Hepatocyte (in vitro differentiated cells): ENCODE data around the gene NMRAL1. TPM values are rescaled to one million over a fixed set of nuclear protein-coding genes. Genes with fewer than 3 reads are reported as not detected.

Experiments used
- DNase-seq: peaks from one replicate; pipeline ENCODE4 v3.0.0-alpha.2; 2016; ENCODE audit warnings: low spot score
- H2AFZ ChIP-seq: fragments of 200-600 bp; sonication (generic); 2 replicates; pipeline ENCODE4 v1.6.0; 2016; ENCODE audit warnings: antibody characterized with exemption, mild to moderate bottlenecking
- H3K27ac ChIP-seq: fragments of 200-600 bp; sonication (generic); 2 replicates; pipeline ENCODE4 v1.5.1; 2016; ENCODE audit warnings: mild to moderate bottlenecking
- H3K27me3 ChIP-seq: fragments of 200-600 bp; sonication (generic); 2 replicates; pipeline ENCODE4 v1.6.1; 2016
- H3K36me3 ChIP-seq: fragments of 200-600 bp; sonication (generic); replicated peaks from 2 replicates; pipeline ENCODE4 v1.5.1; 2016; ENCODE audit warnings: low read depth; ENCODE audit not compliant: insufficient read depth
- H3K4me1 ChIP-seq: fragments of 200-600 bp; sonication (generic); 2 replicates; pipeline ENCODE4 v1.5.1; 2016; ENCODE audit warnings: mild to moderate bottlenecking, moderate library complexity; ENCODE audit not compliant: insufficient read depth
- H3K4me2 ChIP-seq: fragments of 200-600 bp; sonication (generic); 2 replicates; pipeline ENCODE4 v1.6.0; 2016
- H3K4me3 ChIP-seq: fragments of 200-600 bp; sonication (generic); 2 replicates; pipeline ENCODE4 v1.5.1; 2016; ENCODE audit warnings: mild to moderate bottlenecking
- H3K79me2 ChIP-seq: fragments of 200-600 bp; sonication (generic); 2 replicates; pipeline ENCODE4 v1.6.0; 2017; ENCODE audit warnings: mild to moderate bottlenecking
- H3K9me2 ChIP-seq: fragments of 200-600 bp; sonication (generic); replicated peaks from 2 replicates; pipeline ENCODE4 v1.6.0; 2017; ENCODE audit warnings: mild to moderate bottlenecking; ENCODE audit not compliant: insufficient read depth
- H3K9me3 ChIP-seq: fragments of 200-600 bp; sonication (generic); 2 replicates; pipeline ENCODE4 v1.5.1; 2016; ENCODE audit warnings: low read depth, mild to moderate bottlenecking
- H4K20me1 ChIP-seq: fragments of 200-600 bp; sonication (generic); 2 replicates; pipeline ENCODE4 v1.6.0; 2016; ENCODE audit warnings: mild to moderate bottlenecking; ENCODE audit not compliant: insufficient read depth, poor library complexity, severe bottlenecking
- CTCF ChIP-seq: fragments of 200-600 bp; sonication (generic); IDR thresholded peaks from 2 replicates; pipeline ENCODE4 v1.5.1; 2016; ENCODE audit warnings: antibody characterized with exemption, mild to moderate bottlenecking; ENCODE audit not compliant: poor library complexity
- EZH2 ChIP-seq: fragments of 200-600 bp; sonication (generic); IDR thresholded peaks from 2 replicates; pipeline ENCODE4 v1.6.1; 2016; ENCODE audit warnings: antibody characterized with exemption, mild to moderate bottlenecking, borderline replicate concordance
- EZH2phosphoT487 ChIP-seq: fragments of 200-600 bp; sonication (generic); IDR thresholded peaks from one replicate; pipeline ENCODE4 v1.6.1; 2018; ENCODE audit warnings: antibody characterized with exemption, mild to moderate bottlenecking, low read depth, moderate library complexity; ENCODE audit not compliant: unreplicated experiment, severe bottlenecking
- WGBS: methylation state at CpG from one replicate; pipeline ENCODE4 v1.1.6; 2016; ENCODE audit warnings: low lambda C conversion rate; ENCODE audit errors: missing lambda C conversion rate; 5-methylcytosine and 5-hydroxymethylcytosine counted together
- polyA plus RNA-seq: library from polyadenylated mRNA; unstranded; fragments of >200 nt; fragmentation: Nextera tagmentation; extraction: Ambion mirVana; gene quantifications from 2 replicates; pipeline ENCODE4 v1.2.1, GENCODE V29; 2016
- total RNA-seq: library from RNA; depleted of rRNA; stranded (reverse); fragments of >200 nt; gene quantifications from 2 replicates; pipeline ENCODE4 v1.2.3, GENCODE V29; 2014

The NMRAL1 gene
- total and polyA plus RNA-seq, 2 experiments from 2014 or later, result 47.5 to 47.6 TPM

DNA sequence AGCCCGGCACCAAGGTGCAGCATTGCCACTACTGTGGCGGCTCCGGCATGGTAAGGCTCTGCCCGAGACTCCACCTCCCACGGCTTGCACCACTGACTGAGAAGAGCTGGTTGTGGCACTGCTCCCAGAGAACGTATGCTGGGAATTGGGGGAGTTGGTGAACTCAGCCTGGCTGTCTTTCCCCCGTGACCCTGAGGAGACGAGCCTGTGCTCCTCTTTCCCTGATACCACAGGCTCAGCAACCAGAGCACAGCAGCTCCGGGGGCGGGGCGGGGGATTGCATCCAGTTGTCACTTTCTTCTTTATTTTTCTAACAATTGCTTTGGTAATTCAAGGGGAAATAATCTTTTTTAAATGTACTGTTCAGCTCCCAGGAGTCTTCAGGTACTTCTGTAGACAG lies 32.1 kb downstream of the NMRAL1 start:
- H3K4me1 ChIP-seq, result no peaks in the 10 kb centered on the region
- H3K36me3 ChIP-seq, result no peaks in the 10 kb centered on the region
- TF ChIP-seq EZH2phosphoT487 (no peak), CTCF (no peak), EZH2 (no peak)

GRCh38 chr16:4437366-4437765 lies 37.1 kb downstream of the NMRAL1 start:
- no peak for DNase-seq
- Histone ChIP-seq H3K27me3 (no peaks in the 10 kb centered on the region), H3K9me2 (no peaks in the 10 kb centered on the region), H3K4me2 (no peak overlapping the region), H3K79me2 (peaks cover 10% of the 10 kb centered on the region), H2AFZ (no peak overlapping the region), H3K4me3 (no peak overlapping the region), H3K9me3 (no peaks in the 10 kb centered on the region), H4K20me1 (no peaks in the 10 kb centered on the region), H3K27ac (no peak overlapping the region), H3K4me1 (no peaks in the 10 kb centered on the region), H3K36me3 (no peaks in the 10 kb centered on the region)
- TF ChIP-seq EZH2, result no peak
- TF ChIP-seq EZH2phosphoT487, result no peak
- no peak for TF ChIP-seq CTCF
- 97% methylated on average over 3 of the region's 3 CpGs for WGBS

More for the DNA sequence above, 32.1 kb downstream of the NMRAL1 start:
- H3K4me3 ChIP-seq, result no peak overlapping the region
- no peak overlapping the region for H2AFZ ChIP-seq
- H3K9me2 ChIP-seq, result no peaks in the 10 kb centered on the region
- H3K27me3 ChIP-seq, result no peaks in the 10 kb centered on the region
- H3K4me2 ChIP-seq, result no peak overlapping the region
- no peak overlapping the region for H3K27ac ChIP-seq
- no peaks in the 10 kb centered on the region for H3K79me2 ChIP-seq
- H4K20me1 ChIP-seq, result no peaks in the 10 kb centered on the region
- no peak for DNase-seq
- WGBS, result 96% methylated on average over 11 of the region's 11 CpGs
- H3K9me3 ChIP-seq, result no peaks in the 10 kb centered on the region

DNA sequence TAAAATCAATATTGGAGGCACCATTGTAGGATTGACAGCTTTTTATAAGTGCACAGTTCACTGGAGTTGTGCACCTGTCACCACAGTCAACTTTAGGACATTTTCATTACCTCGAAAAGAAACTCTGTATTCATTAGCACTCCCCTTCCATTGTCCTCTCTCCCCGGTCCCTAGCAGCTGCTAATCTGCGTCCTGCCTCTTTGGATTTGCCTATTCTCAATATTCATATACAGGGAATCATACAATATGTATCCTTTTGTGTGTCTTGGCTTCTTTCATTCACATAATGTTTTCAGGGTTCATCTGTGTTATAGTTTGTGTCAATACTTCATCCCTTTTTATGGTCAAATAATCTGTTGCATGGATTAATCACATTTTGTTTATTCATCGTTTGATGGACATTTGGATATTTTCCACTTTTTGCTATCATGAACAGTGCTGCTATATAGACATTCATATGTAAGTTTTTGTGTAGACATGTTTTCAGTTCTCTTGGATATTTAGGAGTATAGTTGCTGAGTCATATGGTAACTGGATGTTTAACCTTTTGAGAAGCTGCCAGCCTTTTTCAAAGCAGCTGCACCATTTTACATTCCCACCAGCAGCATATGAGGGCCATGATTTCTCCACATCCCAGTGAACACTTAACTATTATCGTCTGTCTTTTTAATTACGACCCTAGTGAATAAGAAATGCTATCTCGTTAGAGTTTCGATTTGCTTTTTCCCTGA lies 38.9 kb downstream of the NMRAL1 start:
- 89% methylated on average over 8 of the region's 8 CpGs for WGBS
- H3K27ac ChIP-seq, result no peak overlapping the region
- H3K9me3 ChIP-seq, result no peaks in the 10 kb centered on the region
- no peaks in the 10 kb centered on the region for H3K27me3 ChIP-seq
- no peaks in the 10 kb centered on the region for H3K9me2 ChIP-seq
- H3K4me3 ChIP-seq, result no peak overlapping the region
- no peaks in the 10 kb centered on the region for H3K4me1 ChIP-seq
- H3K4me2 ChIP-seq, result no peak overlapping the region
- H3K79me2 ChIP-seq, result peaks cover 20% of the 10 kb centered on the region
- H3K36me3 ChIP-seq, result no peaks in the 10 kb centered on the region
- H4K20me1 ChIP-seq, result no peaks in the 10 kb centered on the region
- DNase-seq, result no peak
- no peak overlapping the region for H2AFZ ChIP-seq
- TF ChIP-seq EZH2, result no peak
- no peak for TF ChIP-seq EZH2phosphoT487
- no peak for TF ChIP-seq CTCF
